ENCODE results near the gene ZNRF1. TPM values are rescaled to one million over a fixed set of nuclear protein-coding genes. Genes with fewer than 3 reads are reported as not detected.

ZNRF1 gene
- total and polyA plus RNA-seq, 2 of the 13 experiments (the other 11 are each of a cell fraction or from before 2014, with no cell fraction given), result 43.9 to 58.7 TPM

- TF ChIP-seq PAXIP1 (CRISPR knock-in tag; conservative IDR thresholded peaks at IDR 0.05), result peak; percentile 92
- TF ChIP-seq KDM5B (CRISPR knock-in tag; IDR thresholded peaks at IDR 0.05; ENCODE audit: borderline replicate concordance), result peak; percentile 40; the same call in 1 of the 2 replicates
- TF ChIP-seq IRX3 (CRISPR knock-in tag; IDR thresholded peaks at IDR 0.05; ENCODE audit: borderline replicate concordance, low read depth), result no peak
- no peak for TF ChIP-seq CCDC6 (CRISPR knock-in tag; IDR thresholded peaks at IDR 0.05)
- TF ChIP-seq ZNF407 (CRISPR knock-in tag; IDR thresholded peaks at IDR 0.05; ENCODE audit: not compliant biosample characterization), result no peak
- peak; percentile 97 for TF ChIP-seq RCOR2 (CRISPR knock-in tag; IDR thresholded peaks at IDR 0.05)
- no peak for TF ChIP-seq ZNF704 (CRISPR knock-in tag; IDR thresholded peaks at IDR 0.05; ENCODE audit: borderline replicate concordance)
- no peak for TF ChIP-seq ZNF816 (CRISPR knock-in tag; IDR thresholded peaks at IDR 0.05; ENCODE audit: borderline replicate concordance)
- peak; percentile 28; the same call in 1 of the 2 replicates for TF ChIP-seq ZNF331 (CRISPR knock-in tag; IDR thresholded peaks at IDR 0.05)
- no peak for TF ChIP-seq ZBTB44 (CRISPR knock-in tag; IDR thresholded peaks at IDR 0.05)
Measured at GRCh38 chr16:75070012-75070841, 71.4 kb downstream of the ZNRF1 start (continued).

Data from HepG2 (cell line).